Measurements from ENCODE around the gene GMEB2. TPM values are rescaled to one million over a fixed set of nuclear protein-coding genes. Genes with fewer than 3 reads are reported as not detected.
"Not testable (repeated sequence)": the region's sequence is repeated elsewhere in the genome, so short reads cannot be mapped to it uniquely, and the experiment has no call there.

Gene GMEB2
- total RNA-seq, 2 donors from 2014 or later = 11.5 to 14.8 TPM

DNA sequence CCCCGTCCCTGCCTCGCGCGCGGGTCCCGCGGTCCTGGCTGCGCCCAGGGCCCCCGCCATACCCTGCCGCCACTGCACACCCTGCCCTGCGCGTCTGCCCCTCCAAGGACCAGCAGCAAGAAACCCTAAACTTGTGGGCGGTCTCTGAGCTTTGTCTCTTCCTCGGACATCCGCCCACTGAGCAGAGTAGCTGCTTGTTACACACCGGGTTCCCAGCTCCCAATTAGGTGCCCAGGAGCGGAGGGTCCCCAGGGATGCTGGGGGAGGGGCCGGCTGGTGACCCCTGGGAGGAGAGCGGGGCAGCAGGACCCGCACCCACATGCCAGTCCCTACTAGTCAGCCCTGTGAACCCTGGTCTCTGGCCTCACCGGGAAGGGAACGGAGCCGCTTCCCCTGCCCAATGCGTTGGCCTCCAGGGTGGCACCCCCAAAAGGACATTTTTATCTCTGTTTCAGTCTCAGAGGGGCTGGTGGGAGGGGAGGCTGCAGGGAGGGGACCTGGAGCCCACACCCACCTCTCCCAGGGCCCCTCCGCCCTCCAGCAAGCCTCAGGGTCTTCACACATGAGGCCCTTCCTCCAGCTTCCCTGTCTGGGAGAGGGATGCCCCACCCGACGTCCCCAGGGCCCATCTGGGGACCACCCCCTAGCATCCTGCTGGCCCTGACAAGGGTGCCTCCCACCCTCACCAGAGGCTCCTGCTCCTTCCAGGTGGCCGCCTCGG, 15.8 kb upstream of the GMEB2 start:
- H3K9me3 ChIP-seq = no peaks in the 10 kb centered on the region
- H3K36me3 ChIP-seq = no peaks in the 10 kb centered on the region
- TF ChIP-seq, protein P1, sequence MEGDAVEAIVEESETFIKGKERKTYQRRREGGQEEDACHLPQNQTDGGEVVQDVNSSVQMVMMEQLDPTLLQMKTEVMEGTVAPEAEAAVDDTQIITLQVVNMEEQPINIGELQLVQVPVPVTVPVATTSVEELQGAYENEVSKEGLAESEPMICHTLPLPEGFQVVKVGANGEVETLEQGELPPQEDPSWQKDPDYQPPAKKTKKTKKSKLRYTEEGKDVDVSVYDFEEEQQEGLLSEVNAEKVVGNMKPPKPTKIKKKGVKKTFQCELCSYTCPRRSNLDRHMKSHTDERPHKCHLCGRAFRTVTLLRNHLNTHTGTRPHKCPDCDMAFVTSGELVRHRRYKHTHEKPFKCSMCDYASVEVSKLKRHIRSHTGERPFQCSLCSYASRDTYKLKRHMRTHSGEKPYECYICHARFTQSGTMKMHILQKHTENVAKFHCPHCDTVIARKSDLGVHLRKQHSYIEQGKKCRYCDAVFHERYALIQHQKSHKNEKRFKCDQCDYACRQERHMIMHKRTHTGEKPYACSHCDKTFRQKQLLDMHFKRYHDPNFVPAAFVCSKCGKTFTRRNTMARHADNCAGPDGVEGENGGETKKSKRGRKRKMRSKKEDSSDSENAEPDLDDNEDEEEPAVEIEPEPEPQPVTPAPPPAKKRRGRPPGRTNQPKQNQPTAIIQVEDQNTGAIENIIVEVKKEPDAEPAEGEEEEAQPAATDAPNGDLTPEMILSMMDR (IDR thresholded peaks at IDR 0.05) = no peak
- DNase-seq = peak; percentile 39
- peak overlapping the region; percentile 54 for H3K4me3 ChIP-seq
- no peaks in the 10 kb centered on the region for H3K27me3 ChIP-seq
- intact Hi-C loops (cut with DNase I) = no loop called here
- H3K4me1 ChIP-seq = peaks cover 3% of the 10 kb centered on the region
- H3K9ac ChIP-seq (ENCODE audit: low read depth in 2 of 2, low read length in 2 of 2) = peak overlapping the region; percentile 54 to 88
- H3K27ac ChIP-seq = peak overlapping the region; percentile 73

DNA sequence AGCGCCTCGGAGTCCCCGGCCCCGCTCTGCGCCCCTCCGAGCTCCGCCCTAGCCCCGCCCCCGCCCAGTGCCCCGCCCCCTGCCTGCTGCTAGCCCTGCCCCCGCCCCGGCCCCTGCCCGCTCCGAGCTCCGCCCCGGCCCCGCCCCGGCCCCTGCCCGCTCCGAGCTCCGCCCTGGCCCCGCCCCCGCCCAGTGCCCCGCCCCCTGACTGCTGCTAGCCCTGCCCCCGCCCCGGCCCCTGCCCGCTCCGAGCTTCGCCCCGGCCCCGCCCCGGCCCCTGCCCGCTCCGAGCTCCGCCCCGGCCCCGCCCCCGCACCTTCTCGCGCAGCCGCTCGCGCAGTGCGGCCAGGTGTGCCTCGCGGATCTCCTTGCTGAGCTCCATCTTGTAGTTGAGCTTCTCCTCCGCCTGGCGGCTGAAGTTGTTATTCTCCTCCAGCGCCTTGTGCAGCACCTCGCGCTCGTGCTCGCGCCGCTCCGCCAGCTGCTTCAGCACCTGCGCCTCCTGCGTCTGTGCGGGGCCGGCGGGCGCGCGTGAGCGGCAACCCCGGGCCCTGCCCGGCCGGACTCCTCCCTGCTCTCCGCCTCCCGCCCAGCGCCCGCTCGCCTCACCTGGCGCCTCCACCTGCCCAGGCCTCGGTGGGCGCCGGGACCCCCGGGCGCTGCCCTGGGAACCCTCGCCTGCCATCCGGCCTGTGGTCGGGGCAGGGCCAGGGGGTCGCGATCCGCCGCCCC, 15.1 kb upstream of the GMEB2 start:
- intact Hi-C loops (cut with DNase I) = no loop called here
- TF ChIP-seq, protein P1 (IDR thresholded peaks at IDR 0.05) = no peak
- peaks cover 3% of the 10 kb centered on the region for H3K4me1 ChIP-seq
- H3K36me3 ChIP-seq = no peaks in the 10 kb centered on the region
- H3K27ac ChIP-seq = peak overlapping the region; percentile 86
- H3K9me3 ChIP-seq = no peaks in the 10 kb centered on the region
- H3K4me3 ChIP-seq = peak overlapping the region; percentile 55
- no peaks in the 10 kb centered on the region for H3K27me3 ChIP-seq
- DNase-seq = peak; percentile 94
- H3K9ac ChIP-seq (ENCODE audit: low read depth in 2 of 2, low read length in 2 of 2) = peak overlapping the region; percentile 54 to 88

DNA sequence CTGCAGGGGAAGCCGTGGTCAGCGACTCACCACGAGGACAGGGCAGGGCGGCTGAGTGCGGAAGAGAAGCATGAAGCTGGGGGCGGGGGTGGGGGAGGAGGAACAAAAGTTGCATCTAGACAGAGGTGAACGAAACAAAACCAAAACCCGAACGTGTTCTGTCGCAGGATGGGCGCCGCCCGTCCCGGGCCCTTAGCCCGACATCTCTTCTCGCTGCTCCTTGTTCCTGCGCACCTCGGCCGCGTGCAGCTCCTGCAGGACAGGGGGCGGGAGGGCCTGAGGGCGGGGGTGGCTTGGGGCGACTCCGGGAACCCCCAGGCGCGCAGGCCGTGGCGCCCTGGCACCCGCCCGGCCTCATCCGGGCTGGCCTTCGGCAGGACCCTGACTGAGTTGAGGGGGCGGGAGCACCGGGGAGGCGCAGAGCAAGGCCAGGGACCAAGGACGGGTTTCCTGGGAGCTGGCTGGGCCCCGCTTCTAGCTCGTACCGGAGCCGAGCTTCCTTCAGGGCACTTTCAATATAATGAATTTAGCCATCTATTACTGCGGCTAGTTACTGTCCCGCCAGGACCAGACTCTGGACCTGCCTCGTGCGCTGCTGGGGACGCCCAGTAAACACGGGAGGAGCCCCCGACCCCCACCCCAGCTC, 14.4 kb upstream of the GMEB2 start:
- no peaks in the 10 kb centered on the region for H3K9me3 ChIP-seq
- peak overlapping the region; percentile 58 to 72 for H3K9ac ChIP-seq (ENCODE audit: low read depth in 2 of 2, low read length in 2 of 2)
- peak overlapping the region; percentile 55 for H3K4me3 ChIP-seq
- peak overlapping the region; percentile 86 for H3K27ac ChIP-seq
- peak; percentile 43 for DNase-seq
- peaks cover 3% of the 10 kb centered on the region for H3K4me1 ChIP-seq
- TF ChIP-seq, protein P1 (IDR thresholded peaks at IDR 0.05) = no peak
- no peaks in the 10 kb centered on the region for H3K36me3 ChIP-seq
- intact Hi-C loops (cut with DNase I) = no loop called here
- H3K27me3 ChIP-seq = no peaks in the 10 kb centered on the region

DNA sequence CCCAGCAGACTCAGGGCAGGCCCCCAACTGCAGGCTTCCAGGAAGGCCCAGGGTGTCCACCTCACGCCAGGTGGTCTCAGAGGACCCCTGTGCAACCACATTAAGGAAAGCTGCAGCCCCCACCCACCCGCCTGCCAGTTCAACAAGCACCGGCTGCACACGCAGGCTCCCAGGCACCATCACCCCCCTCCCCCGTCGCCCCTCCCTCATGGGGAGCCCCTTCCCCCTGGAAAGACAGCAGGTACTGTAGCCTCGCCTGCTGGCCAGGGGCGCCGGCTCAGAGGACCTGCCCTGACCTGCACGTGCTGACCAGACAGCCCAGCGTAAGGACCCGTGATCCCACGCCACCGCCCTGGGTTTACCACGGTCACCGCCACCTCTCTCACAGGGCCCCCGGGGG, 13.8 kb upstream of the GMEB2 start:
- H3K36me3 ChIP-seq; DNase-seq; H3K9me3 ChIP-seq; H3K4me1 ChIP-seq; H3K9ac ChIP-seq (ENCODE audit: low read depth in 2 of 2, low read length in 2 of 2); intact Hi-C loops (cut with DNase I); H3K27me3 ChIP-seq: not testable (repeated sequence)
- Histone ChIP-seq H3K27ac (peak overlapping the region; percentile 53), H3K4me3 (peak overlapping the region; percentile 11)

DNA sequence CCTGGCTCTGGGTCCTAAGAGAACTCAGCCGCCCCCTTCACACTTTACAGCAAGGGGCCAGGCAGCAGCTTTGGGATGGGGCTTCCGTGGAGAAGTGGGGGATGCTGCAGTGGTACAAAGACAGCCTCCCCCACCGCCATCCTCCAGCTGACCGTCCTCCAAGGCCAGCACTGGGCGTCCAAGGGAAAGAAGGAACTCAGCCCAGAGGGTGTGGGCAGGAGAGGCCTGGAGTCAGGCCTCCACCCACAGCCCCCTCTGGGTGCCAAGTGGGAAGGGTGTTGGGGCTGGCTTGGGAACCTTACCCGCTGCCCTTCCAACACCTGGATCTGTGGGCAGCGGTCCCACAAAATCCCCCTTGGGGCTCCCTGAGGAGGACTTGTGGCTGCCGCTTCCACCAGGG, 13.2 kb upstream of the GMEB2 start:
- Histone ChIP-seq H3K4me3 (peak overlapping the region; percentile 11), H3K36me3 (no peaks in the 10 kb centered on the region), H3K27ac (peak overlapping the region; percentile 53), H3K27me3 (no peaks in the 10 kb centered on the region), H3K9me3 (no peaks in the 10 kb centered on the region), H3K4me1 (peaks cover 3% of the 10 kb centered on the region), H3K9ac (ENCODE audit: low read depth in 2 of 2, low read length in 2 of 2) (peak overlapping the region in 1 of 2 donors; percentile 35)
- no peak for DNase-seq
- TF ChIP-seq, protein P1 (IDR thresholded peaks at IDR 0.05) = no peak
- intact Hi-C loops (cut with DNase I) = no loop called here

Data from colonic mucosa (tissue), 4 donors.